HepG2 (cell line): ENCODE data around the gene PSMD5. TPM values are rescaled to one million over a fixed set of nuclear protein-coding genes. Genes with fewer than 3 reads are reported as not detected.

ENCODE experiments used
- ATAC-seq: fragments of 200-7000 bp; cut with Tn5 transposase; 3 replicates; pipeline ENCODE4 v1.9.1; 2020; ENCODE audit warnings: mild to moderate bottlenecking, moderate library complexity
- BruUV-seq: library from RNA; stranded (reverse); fragments of 400-500 nt; replicated peaks from 2 replicates; lab custom pipeline; 2021; lab: Mats Ljungman, UMichigan
- CTCF ChIA-PET: fragments of 300-600 bp; formaldehyde crosslinking; extraction: SDS; loops from one replicate; lab custom pipeline; 2021; ENCODE audit warnings: low total read pairs, inconsistent platforms, low intra/inter-chr PET ratio; lab: Yijun Ruan, JAX
- POLR2A ChIA-PET: fragments of 350-600 bp; sonication (Branson Sonifier 250); formaldehyde crosslinking; loops from one replicate; lab custom pipeline; 2020; ENCODE audit warnings: antibody characterized with exemption, inconsistent platforms; lab: Yijun Ruan, JAX
- DNase-seq: peaks from one replicate; pipeline ENCODE4 v3.0.0-alpha.2; 2015; ENCODE audit warnings: low spot score
- FAIRE-seq: peaks from 3 replicates; lab custom pipeline; 2011; peaks lifted over from hg19 to GRCh38; lab: Jason Lieb, UNC
- H2AFZ ChIP-seq: one replicate; pipeline ENCODE4 v1.6.1; 2011; ENCODE audit warnings: low read length, inconsistent platforms
- H3K27ac ChIP-seq: fragments of 300-600 bp; 3 replicates; pipeline ENCODE4 v1.8.0; 2011; ENCODE audit warnings: mixed run types, mild to moderate bottlenecking, mixed read lengths, low read length, inconsistent platforms; ENCODE audit not compliant: insufficient read depth; ENCODE audit errors: extremely low read length
- H3K27me3 ChIP-seq, 2 experiments: fragments of 200-600 bp in 1 of 2; 2 replicates in 1 of 2; 3 replicates in 1 of 2; pipeline versions ENCODE4 v1.6.0 to v1.8.0; 2011; ENCODE audit warnings: low read length in 2 of 2, mild to moderate bottlenecking in 2 of 2, moderate library complexity in 2 of 2, inconsistent platforms in 1 of 2; ENCODE audit not compliant: insufficient read depth in 2 of 2, control insufficient read depth in 1 of 2
- H3K36me3 ChIP-seq, 2 experiments: fragments of 200-600 bp in 1 of 2; replicated peaks in 1 of 2; 2 replicates in 1 of 2; 3 replicates in 1 of 2; pipeline versions ENCODE4 v1.5.1 to v1.8.0; 2011; ENCODE audit warnings: low read length in 2 of 2, inconsistent platforms in 1 of 2; ENCODE audit not compliant: insufficient read depth in 2 of 2, control insufficient read depth in 1 of 2
- H3K4me1 ChIP-seq: 2 replicates; pipeline ENCODE4 v1.5.1; 2012; ENCODE audit warnings: low read length, inconsistent platforms; ENCODE audit not compliant: insufficient read depth
- H3K4me2 ChIP-seq: 2 replicates; pipeline ENCODE4 v1.6.0; 2011; ENCODE audit warnings: low read depth, low read length, inconsistent platforms
- H3K4me3 ChIP-seq, 3 experiments: fragments of 200-600 bp in 1 of 3; sonication (generic), shearing (Covaris generic) in 1 of 3; replicated peaks in 1 of 3; 2 replicates each; pipeline ENCODE4 v1.5.1; 2011 to 2016; ENCODE audit warnings: low read length in 3 of 3, inconsistent platforms in 2 of 3, low read depth in 2 of 3, mild to moderate bottlenecking in 2 of 3, control low read depth in 1 of 3, mixed read lengths in 1 of 3; ENCODE audit not compliant: insufficient read depth in 1 of 3
- H3K79me2 ChIP-seq: one replicate; pipeline ENCODE4 v1.6.1; 2011; ENCODE audit warnings: low read length, inconsistent platforms; ENCODE audit not compliant: insufficient read depth
- H3K9ac ChIP-seq: 2 replicates; pipeline ENCODE4 v1.6.0; 2011; ENCODE audit warnings: mild to moderate bottlenecking, low read depth, low read length, inconsistent platforms; ENCODE audit not compliant: insufficient read depth
- H3K9me3 ChIP-seq: 2 replicates; pipeline ENCODE4 v1.5.1; 2012; ENCODE audit warnings: mild to moderate bottlenecking, low read length
- H4K20me1 ChIP-seq: 2 replicates; pipeline ENCODE4 v1.6.0; 2011; ENCODE audit warnings: inconsistent platforms, mild to moderate bottlenecking, low read length, moderate library complexity; ENCODE audit not compliant: insufficient read depth
- FIP1L1 ChIP-seq: fragments of 200-400 bp; formaldehyde crosslinking; IDR thresholded peaks from 2 replicates; pipeline ENCODE4 v1.6.1; 2018; ENCODE audit warnings: low read depth, mild to moderate bottlenecking, low read length, moderate library complexity, borderline replicate concordance; ENCODE audit not compliant: insufficient read depth
- KDM2A ChIP-seq: sonication (generic); formaldehyde crosslinking; IDR thresholded peaks from 2 replicates; pipeline ENCODE4 v1.4.0; 2020; ENCODE audit warnings: low read depth, missing genetic modification reagents, borderline replicate concordance
- KDM5B ChIP-seq: sonication (generic); formaldehyde crosslinking; IDR thresholded peaks from 2 replicates; pipeline ENCODE4 v1.4.0; 2020; ENCODE audit warnings: missing genetic modification reagents, mild to moderate bottlenecking, borderline replicate concordance
- MED13 ChIP-seq: sonication (generic); formaldehyde crosslinking; IDR thresholded peaks from 2 replicates; pipeline ENCODE4 v1.5.0; 2020; ENCODE audit warnings: missing genetic modification reagents
- MXI1 ChIP-seq: IDR thresholded peaks from 3 replicates; pipeline ENCODE4 v1.6.1; 2012; ENCODE audit warnings: low read depth, low read length, inconsistent platforms, borderline replicate concordance
- PHF5A ChIP-seq: IDR thresholded peaks from one replicate; pipeline ENCODE4 v1.6.1; 2018; ENCODE audit warnings: low read depth, missing genetic modification reagents; ENCODE audit not compliant: unreplicated experiment
- PLRG1 ChIP-seq: fragments of 450-650 bp; conservative IDR thresholded peaks from 2 replicates; pipeline ENCODE4 v1.6.1; 2016
- SNRNP70 ChIP-seq: fragments of 200-400 bp; formaldehyde crosslinking; IDR thresholded peaks from 2 replicates; pipeline ENCODE4 v1.6.1; 2017; ENCODE audit warnings: mild to moderate bottlenecking, low read depth, low read length, moderate library complexity
- TEAD3 ChIP-seq: optimal IDR thresholded peaks from 2 replicates; pipeline ENCODE3; 2016; ENCODE audit warnings: borderline replicate concordance
- U2AF1 ChIP-seq: fragments of 200-400 bp; formaldehyde crosslinking; optimal IDR thresholded peaks from 2 replicates; pipeline ENCODE3; 2017; ENCODE audit warnings: mild to moderate bottlenecking, low read depth, low read length
- ZFP36L2 ChIP-seq: sonication (generic); formaldehyde crosslinking; IDR thresholded peaks from 2 replicates; pipeline ENCODE4 v1.4.0; 2020; ENCODE audit warnings: missing genetic modification reagents
- ZFX ChIP-seq: sonication (generic); formaldehyde crosslinking; IDR thresholded peaks from 2 replicates; pipeline ENCODE4 v1.4.0; 2020; ENCODE audit warnings: mild to moderate bottlenecking, low read depth, missing genetic modification reagents, moderate library complexity
- ZNF251 ChIP-seq: sonication (generic); formaldehyde crosslinking; IDR thresholded peaks from 2 replicates; pipeline ENCODE4 v1.9.0; 2021; ENCODE audit warnings: mild to moderate bottlenecking, missing genetic modification reagents
- ZNF556 ChIP-seq: sonication (generic); formaldehyde crosslinking; IDR thresholded peaks from 2 replicates; pipeline ENCODE4 v1.4.0; 2020; ENCODE audit warnings: mild to moderate bottlenecking, missing genetic modification reagents, borderline replicate concordance
- ZNF652 ChIP-seq: IDR thresholded peaks from 2 replicates; pipeline ENCODE4 v1.6.1; 2016; ENCODE audit warnings: low read depth, borderline replicate concordance
- ZNF7 ChIP-seq: IDR thresholded peaks from 2 replicates; pipeline ENCODE4 v1.6.1; 2016; ENCODE audit warnings: missing biosample characterization, missing genetic modification reagents
- WGBS: methylation state at CpG from one replicate; pipeline ENCODE4 v1.1.6; 2017; ENCODE audit warnings: low lambda C conversion rate; 5-methylcytosine and 5-hydroxymethylcytosine counted together
- in situ Hi-C: cut with HindIII; loops from 2 replicates; pipeline ENCODE4 v1.10.0; 2017; ENCODE audit warnings: low pct_unique_long_range_greater_than_20kb; ENCODE audit not compliant: extremely low pct_ligation_motif_present
- intact Hi-C: fragments of 100-400 bp; cut with micrococcal nuclease; formaldehyde crosslinking; loops from one replicate; pipeline ENCODE4 v1.10.0; 2022; ENCODE audit not compliant: unreplicated experiment
- polyA plus RNA-seq, 8 experiments: library from polyadenylated mRNA; depleted of rRNA in 3 of 8; stranded (reverse) in 7 of 8; unstranded in 1 of 8; fragments of >200 nt; fragmentation: Illumina TruSeq in 4 of 8; extraction: Trizol in 4 of 8; gene quantifications; 2 replicates each; pipeline versions ENCODE4 v1.2.1 to v1.2.3, GENCODE V29; 2011 to 2016; ENCODE audit warnings: low read depth in 4 of 8, missing spikeins in 1 of 8, mixed read lengths in 1 of 8; ENCODE audit not compliant: insufficient read depth in 1 of 8
- total RNA-seq, 5 experiments: library from RNA; depleted of rRNA; stranded (reverse); fragments of >200 nt; fragmentation: Illumina TruSeq; extraction: Trizol; gene quantifications; 2 replicates each; pipeline ENCODE4 v1.2.3, GENCODE V29; 2016; ENCODE audit warnings: low read depth in 1 of 5
- TF ChIP-seq, protein P1 (sequence below): sonication (generic); formaldehyde crosslinking; conservative IDR thresholded peaks from 2 replicates; pipeline ENCODE4 v1.8.1; 2023; ENCODE audit warnings: missing genetic modification reagents
- TF ChIP-seq, protein P2 (sequence below): sonication (generic); formaldehyde crosslinking; IDR thresholded peaks from 2 replicates; pipeline ENCODE4 v1.4.0; 2020; ENCODE audit warnings: missing genetic modification reagents, mild to moderate bottlenecking, borderline replicate concordance
- TF ChIP-seq, protein P3 (sequence below): fragments of 450-650 bp; IDR thresholded peaks from 2 replicates; pipeline ENCODE4 v1.6.1; 2017; ENCODE audit warnings: mild to moderate bottlenecking

PSMD5 gene
- total and polyA plus RNA-seq, 2 of the 13 experiments (the other 11 are each of a cell fraction or from before 2014, with no cell fraction given): 12.7 to 18.1 TPM

DNA sequence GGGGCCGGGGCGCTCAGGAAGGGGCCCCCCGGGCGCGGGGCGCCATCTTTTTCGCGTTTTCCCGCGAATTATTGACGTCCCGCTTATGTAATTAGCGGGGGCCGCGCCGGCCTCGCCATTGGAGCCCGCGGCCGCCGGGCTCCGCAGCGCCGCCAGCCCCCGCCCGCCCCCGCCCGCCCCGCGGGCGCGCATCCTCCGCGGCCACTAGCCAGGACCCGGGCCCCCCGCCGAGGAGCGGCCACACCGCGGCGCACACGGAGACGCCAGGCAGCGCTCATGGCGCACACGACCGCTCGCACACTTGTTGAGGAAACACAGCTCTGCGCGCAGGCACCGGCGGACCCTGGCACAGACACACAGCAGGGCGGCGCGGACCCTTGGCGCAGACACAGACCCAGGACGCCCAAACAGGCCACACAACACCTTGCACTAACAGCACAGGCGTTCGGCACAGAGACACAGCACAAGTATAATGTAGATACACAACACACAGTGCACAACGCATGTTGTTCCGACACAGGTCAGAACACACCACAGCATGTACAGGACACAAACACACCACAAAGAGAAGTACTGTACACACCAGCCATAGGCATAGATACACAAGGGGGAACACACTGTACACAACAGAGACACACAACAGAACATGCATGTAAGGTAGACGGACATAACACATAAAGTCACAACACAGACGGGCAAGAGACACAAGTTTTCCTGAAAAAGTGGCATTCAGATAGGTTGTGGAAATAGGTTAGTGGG is 34.7 kb upstream of the PSMD5 start:
- Histone ChIP-seq H3K4me3 (peak overlapping the region; percentile 55 to 89 (median 77)), H3K4me2 (peak overlapping the region; percentile 99), H3K9ac (peak overlapping the region; percentile 84), H3K79me2 (peaks cover 14% of the 10 kb centered on the region), H3K9me3 (no peaks in the 10 kb centered on the region), H3K27ac (peak overlapping the region; percentile 74), H3K27me3 (no peaks in the 10 kb centered on the region; a peak in 1 of 5 replicates), H3K4me1 (peaks cover 45% of the 10 kb centered on the region), H3K36me3 (peaks cover 8 to 24% of the 10 kb centered on the region in 2 experiments; a peak in 4 of 5 replicates), H4K20me1 (no peaks in the 10 kb centered on the region), H2AFZ (peak overlapping the region; percentile 67)
- intact Hi-C loops (loop anchor here (2.0 to 5.0 kb wide), 3 partner anchors 35 to 120 kb away; partner anchors contain the start of gene PSMD5), in situ Hi-C loops (no loop called here)
- ATAC-seq (peak; percentile 57), FAIRE-seq (peak; percentile 46), DNase-seq (peak; percentile 54)
- ChIA-PET POLR2A (no interaction called here), CTCF (no interaction called here)
- BruUV-seq: TSS peak; percentile 75
- 9% methylated on average over 5 of the region's 63 CpGs for WGBS
- TF ChIP-seq PHF5A (CRISPR knock-in tag) (no peak), PLRG1 (no peak), KDM2A (CRISPR knock-in tag) (peak; percentile 77; the same call in 1 of the 2 replicates), FIP1L1 (no peak), ZFX (CRISPR knock-in tag) (peak; percentile 78), ZNF251 (peak; percentile 65; the same call in 1 of the 2 replicates), U2AF1 (no peak), ZNF556 (CRISPR knock-in tag) (no peak), SNRNP70 (no peak), ZNF7 (CRISPR knock-in tag) (no peak), TEAD3 (CRISPR knock-in tag) (peak; percentile 39), KDM5B (CRISPR knock-in tag) (peak; percentile 65; the same call in 1 of the 2 replicates), MED13 (CRISPR knock-in tag) (peak; percentile 25; the same call in 1 of the 2 replicates), ZNF652 (no peak), ZFP36L2 (CRISPR knock-in tag) (no peak), MXI1 (peak; percentile 67; the same call in 1 of the 3 replicates)
- TF ChIP-seq, protein P1, sequence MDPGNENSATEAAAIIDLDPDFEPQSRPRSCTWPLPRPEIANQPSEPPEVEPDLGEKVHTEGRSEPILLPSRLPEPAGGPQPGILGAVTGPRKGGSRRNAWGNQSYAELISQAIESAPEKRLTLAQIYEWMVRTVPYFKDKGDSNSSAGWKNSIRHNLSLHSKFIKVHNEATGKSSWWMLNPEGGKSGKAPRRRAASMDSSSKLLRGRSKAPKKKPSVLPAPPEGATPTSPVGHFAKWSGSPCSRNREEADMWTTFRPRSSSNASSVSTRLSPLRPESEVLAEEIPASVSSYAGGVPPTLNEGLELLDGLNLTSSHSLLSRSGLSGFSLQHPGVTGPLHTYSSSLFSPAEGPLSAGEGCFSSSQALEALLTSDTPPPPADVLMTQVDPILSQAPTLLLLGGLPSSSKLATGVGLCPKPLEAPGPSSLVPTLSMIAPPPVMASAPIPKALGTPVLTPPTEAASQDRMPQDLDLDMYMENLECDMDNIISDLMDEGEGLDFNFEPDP: 0 out of 2 replicates have a peak, but pooled peaks have one; percentile 82
- TF ChIP-seq, protein P2, sequence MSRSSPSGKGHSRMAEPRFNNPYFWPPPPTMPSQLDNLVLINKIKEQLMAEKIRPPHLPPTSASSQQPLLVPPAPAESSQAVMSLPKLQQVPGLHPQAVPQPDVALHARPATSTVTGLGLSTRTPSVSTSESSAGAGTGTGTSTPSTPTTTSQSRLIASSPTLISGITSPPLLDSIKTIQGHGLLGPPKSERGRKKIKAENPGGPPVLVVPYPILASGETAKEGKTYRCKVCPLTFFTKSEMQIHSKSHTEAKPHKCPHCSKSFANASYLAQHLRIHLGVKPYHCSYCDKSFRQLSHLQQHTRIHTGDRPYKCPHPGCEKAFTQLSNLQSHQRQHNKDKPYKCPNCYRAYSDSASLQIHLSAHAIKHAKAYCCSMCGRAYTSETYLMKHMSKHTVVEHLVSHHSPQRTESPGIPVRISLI (CRISPR knock-in tag): no peak
- TF ChIP-seq, protein P3, sequence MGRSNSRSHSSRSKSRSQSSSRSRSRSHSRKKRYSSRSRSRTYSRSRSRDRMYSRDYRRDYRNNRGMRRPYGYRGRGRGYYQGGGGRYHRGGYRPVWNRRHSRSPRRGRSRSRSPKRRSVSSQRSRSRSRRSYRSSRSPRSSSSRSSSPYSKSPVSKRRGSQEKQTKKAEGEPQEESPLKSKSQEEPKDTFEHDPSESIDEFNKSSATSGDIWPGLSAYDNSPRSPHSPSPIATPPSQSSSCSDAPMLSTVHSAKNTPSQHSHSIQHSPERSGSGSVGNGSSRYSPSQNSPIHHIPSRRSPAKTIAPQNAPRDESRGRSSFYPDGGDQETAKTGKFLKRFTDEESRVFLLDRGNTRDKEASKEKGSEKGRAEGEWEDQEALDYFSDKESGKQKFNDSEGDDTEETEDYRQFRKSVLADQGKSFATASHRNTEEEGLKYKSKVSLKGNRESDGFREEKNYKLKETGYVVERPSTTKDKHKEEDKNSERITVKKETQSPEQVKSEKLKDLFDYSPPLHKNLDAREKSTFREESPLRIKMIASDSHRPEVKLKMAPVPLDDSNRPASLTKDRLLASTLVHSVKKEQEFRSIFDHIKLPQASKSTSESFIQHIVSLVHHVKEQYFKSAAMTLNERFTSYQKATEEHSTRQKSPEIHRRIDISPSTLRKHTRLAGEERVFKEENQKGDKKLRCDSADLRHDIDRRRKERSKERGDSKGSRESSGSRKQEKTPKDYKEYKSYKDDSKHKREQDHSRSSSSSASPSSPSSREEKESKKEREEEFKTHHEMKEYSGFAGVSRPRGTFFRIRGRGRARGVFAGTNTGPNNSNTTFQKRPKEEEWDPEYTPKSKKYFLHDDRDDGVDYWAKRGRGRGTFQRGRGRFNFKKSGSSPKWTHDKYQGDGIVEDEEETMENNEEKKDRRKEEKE: no peak
